ENCODE data around the gene GRID2IP. TPM values are rescaled to one million over a fixed set of nuclear protein-coding genes. Genes with fewer than 3 reads are reported as not detected.

Gene GRID2IP
- total and polyA plus RNA-seq, 2 of the 8 experiments (the other 6 are each of a cell fraction or from before 2014, with no cell fraction given) = 0.80 to 1.3 TPM

- TF ChIP-seq GABPA (IDR thresholded peaks at IDR 0.05; ENCODE audit: borderline replicate concordance, insufficient read depth, low read length) (no peak), BCL11A (IDR thresholded peaks at IDR 0.05; ENCODE audit: low read depth in 2 of 2, low read length in 2 of 2) (no peak), SP1 (IDR thresholded peaks at IDR 0.05; ENCODE audit: low read depth, low read length) (no peak), BACH1 (IDR thresholded peaks at IDR 0.05; ENCODE audit: low read length) (no peak), JUND (IDR thresholded peaks at IDR 0.05; ENCODE audit: low read length) (no peak), RFX5 (IDR thresholded peaks at IDR 0.05; ENCODE audit: borderline replicate concordance, low read depth, low read length) (no peak)
Measured at GRCh38 chr7:6480323-6480660, 71.0 kb downstream of the GRID2IP start (continued).
